GM18867 (cell line): ENCODE measurements around the gene BRIP1.
"Not testable (repeated sequence)": the region's sequence is repeated elsewhere in the genome, so short reads cannot be mapped to it uniquely, and the experiment has no call there.

Source experiments
- ATAC-seq: cut with Tn5 transposase; IDR thresholded peaks from one replicate; pipeline ENCODE4 v1.9.1; 2021; ENCODE audit warnings: mild to moderate bottlenecking, moderate library complexity; ENCODE audit not compliant: unreplicated experiment

Gene BRIP1

GRCh38 chr17:61862975-61863800 lies at the start of gene BRIP1:
BRIP1 (minus strand) TSS chr17:61863528; CDS start chr17:61861539, 1,989 bp downstream.
- ATAC-seq = peak; percentile 94

GRCh38 chr17:61908292-61909037 lies 45.1 kb upstream of the BRIP1 start:
- no peak for ATAC-seq

GRCh38 chr17:61907361-61907760 lies 44.0 kb upstream of the BRIP1 start:
- no peak for ATAC-seq

GRCh38 chr17:61904094-61904710 lies 40.9 kb upstream of the BRIP1 start:
- ATAC-seq = peak; percentile 91

- no peak for ATAC-seq
These were observed 39.9 kb upstream of the BRIP1 start for GRCh38 chr17:61903251-61903650.

- ATAC-seq = no peak
These were observed 34.3 kb upstream of the BRIP1 start for GRCh38 chr17:61897548-61898180.

- no peak for ATAC-seq
These were observed 32.1 kb upstream of the BRIP1 start for GRCh38 chr17:61895391-61895790.

- not testable (repeated sequence) for ATAC-seq
These were observed 31.0 kb upstream of the BRIP1 start for GRCh38 chr17:61894310-61894709.

- not testable (repeated sequence) for ATAC-seq
These were observed 24.4 kb upstream of the BRIP1 start for GRCh38 chr17:61887733-61888132.

GRCh38 chr17:61885865-61886264 lies 22.5 kb upstream of the BRIP1 start:
- not testable (repeated sequence) for ATAC-seq

- ATAC-seq = no peak
These were observed 21.5 kb upstream of the BRIP1 start for GRCh38 chr17:61884864-61885263.

GRCh38 chr17:61880589-61881102 lies 17.3 kb upstream of the BRIP1 start:
- no peak for ATAC-seq

GRCh38 chr17:61878984-61879612 lies 15.8 kb upstream of the BRIP1 start:
- no peak for ATAC-seq

- no peak for ATAC-seq
These were observed 15.2 kb upstream of the BRIP1 start for GRCh38 chr17:61878520-61878919.

- no peak for ATAC-seq
These were observed 14.5 kb upstream of the BRIP1 start for GRCh38 chr17:61877837-61878236.

- no peak for ATAC-seq
These were observed 12.5 kb upstream of the BRIP1 start for GRCh38 chr17:61875804-61876203.

GRCh38 chr17:61875285-61875684 lies 12.0 kb upstream of the BRIP1 start:
- ATAC-seq = no peak

GRCh38 chr17:61874075-61874474 lies 10.7 kb upstream of the BRIP1 start:
- ATAC-seq = no peak

GRCh38 chr17:61872099-61872498 lies 8.8 kb upstream of the BRIP1 start:
- no peak for ATAC-seq

- ATAC-seq = no peak
These were observed 5.8 kb upstream of the BRIP1 start for GRCh38 chr17:61869138-61869537.
